ENCODE data around the gene ITGAX.

DNA sequence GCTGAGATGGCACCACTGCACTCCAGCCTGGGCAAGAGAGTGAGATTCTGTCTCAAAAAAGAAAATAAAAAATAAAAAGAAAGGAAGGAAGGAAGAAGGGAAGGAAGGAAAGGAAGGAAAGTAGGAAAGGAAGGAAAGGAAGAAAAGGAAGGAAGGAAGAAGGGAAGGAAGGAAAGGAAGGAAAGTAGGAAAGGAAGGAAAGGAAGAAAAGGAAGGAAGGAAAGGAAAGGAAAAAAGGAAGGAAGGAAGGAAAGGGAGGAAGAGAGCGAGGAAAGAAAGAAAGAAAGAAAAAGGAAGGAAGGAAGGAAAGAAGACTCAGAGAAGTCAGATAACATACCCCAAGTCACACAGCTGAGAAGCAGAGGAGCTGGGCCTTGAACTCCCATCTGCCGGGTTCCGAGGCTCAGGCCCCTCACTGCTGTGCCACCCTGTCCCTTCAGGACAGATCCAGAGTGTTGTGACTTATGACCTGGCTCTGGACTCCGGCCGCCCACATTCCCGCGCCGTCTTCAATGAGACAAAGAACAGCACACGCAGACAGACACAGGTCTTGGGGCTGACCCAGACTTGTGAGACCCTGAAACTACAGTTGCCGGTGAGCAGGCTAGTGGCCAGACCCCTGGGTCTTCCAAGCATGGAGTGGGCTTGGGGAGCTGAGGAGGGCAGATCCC, 30.9 kb upstream of the ITGAX start:
- TF ChIP-seq, protein P1, sequence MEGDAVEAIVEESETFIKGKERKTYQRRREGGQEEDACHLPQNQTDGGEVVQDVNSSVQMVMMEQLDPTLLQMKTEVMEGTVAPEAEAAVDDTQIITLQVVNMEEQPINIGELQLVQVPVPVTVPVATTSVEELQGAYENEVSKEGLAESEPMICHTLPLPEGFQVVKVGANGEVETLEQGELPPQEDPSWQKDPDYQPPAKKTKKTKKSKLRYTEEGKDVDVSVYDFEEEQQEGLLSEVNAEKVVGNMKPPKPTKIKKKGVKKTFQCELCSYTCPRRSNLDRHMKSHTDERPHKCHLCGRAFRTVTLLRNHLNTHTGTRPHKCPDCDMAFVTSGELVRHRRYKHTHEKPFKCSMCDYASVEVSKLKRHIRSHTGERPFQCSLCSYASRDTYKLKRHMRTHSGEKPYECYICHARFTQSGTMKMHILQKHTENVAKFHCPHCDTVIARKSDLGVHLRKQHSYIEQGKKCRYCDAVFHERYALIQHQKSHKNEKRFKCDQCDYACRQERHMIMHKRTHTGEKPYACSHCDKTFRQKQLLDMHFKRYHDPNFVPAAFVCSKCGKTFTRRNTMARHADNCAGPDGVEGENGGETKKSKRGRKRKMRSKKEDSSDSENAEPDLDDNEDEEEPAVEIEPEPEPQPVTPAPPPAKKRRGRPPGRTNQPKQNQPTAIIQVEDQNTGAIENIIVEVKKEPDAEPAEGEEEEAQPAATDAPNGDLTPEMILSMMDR (IDR thresholded peaks at IDR 0.05; ENCODE audit: insufficient read depth, low read length), result no peak
- no peak for TF ChIP-seq POLR2AphosphoS5 (IDR thresholded peaks at IDR 0.05; ENCODE audit: low read depth)
